ENCODE measurements around the gene ADTRP. TPM values are rescaled to one million over a fixed set of nuclear protein-coding genes. Genes with fewer than 3 reads are reported as not detected.
"Not testable (repeated sequence)": the region's sequence is repeated elsewhere in the genome, so short reads cannot be mapped to it uniquely, and the experiment has no call there.

Gene ADTRP
- polyA plus RNA-seq, 3 donors from 2014 or later: not detected

DNA sequence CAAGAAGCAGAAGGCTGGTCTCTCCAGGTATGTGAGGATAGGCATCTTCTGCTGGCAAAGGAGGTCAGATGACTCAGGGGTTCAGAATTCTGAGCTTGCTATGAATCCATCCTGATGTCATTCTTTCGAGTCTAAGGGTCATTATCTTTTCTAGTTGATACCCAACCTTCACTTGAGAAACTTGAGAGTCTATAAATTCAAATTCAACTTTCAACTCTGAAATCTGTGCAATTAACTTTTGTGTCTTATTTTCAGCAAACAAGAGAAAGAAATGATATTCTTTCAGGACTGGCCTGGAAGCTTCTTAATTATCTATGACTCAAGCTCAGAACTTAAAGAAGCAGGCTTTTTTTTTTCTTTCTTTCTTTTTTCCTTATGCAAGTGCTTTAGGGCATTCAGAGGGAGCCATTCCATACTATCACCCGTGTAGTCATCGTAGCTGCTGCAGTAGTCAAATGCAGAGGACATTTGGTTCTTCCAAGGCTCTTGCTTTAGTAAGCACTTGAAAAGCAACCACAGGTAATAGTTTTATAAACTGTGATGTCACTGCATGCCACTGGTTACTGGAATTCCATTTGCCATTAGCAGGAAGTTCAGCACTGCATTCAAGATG is 93.0 kb downstream of the ADTRP start:
- Mint-ChIP-seq H3K27me3 (ENCODE audit: low read depth in 3 of 3) (peaks cover 5 to 11% (median 7%) of the 10 kb centered on the region in 3 donors), H3K4me1 (no peaks in the 10 kb centered on the region), H3K36me3 (no peaks in the 10 kb centered on the region), H3K27ac (no peak overlapping the region), H3K4me3 (no peak overlapping the region), H3K9me3 (peaks cover 0 to 6% (median 0%) of the 10 kb centered on the region in 6 donors)
- no peak for DNase-seq

DNA sequence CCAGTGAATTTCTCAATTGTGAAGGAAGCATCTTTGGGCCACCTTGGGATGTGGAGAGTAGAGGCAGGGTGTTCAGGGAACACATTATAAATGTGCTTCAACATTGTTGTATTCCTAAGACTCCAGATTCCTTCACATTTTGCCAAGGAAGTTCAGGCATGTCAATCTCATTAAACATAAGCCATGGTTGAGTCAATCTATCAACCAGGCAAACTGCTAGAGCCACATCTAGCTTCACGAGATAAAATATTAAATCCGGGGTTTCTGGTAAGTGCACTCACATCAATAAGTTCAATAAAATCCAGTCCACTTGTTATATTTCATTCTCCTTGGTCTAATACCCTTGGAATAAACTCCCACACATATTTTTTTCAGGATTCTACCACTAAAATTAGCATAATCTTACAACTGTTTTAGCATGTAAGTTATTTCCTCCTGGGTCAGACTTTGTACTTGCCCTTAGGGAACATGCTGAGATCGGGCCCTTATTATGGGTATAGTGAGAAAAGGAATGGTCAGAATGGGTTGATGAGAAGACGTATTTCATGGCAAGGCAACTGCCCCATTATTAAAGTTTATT is 93.6 kb downstream of the ADTRP start:
- H3K4me3 Mint-ChIP-seq: no peak overlapping the region
- H3K27ac Mint-ChIP-seq: no peak overlapping the region
- peaks cover 5 to 11% (median 10%) of the 10 kb centered on the region in 3 donors for H3K27me3 Mint-ChIP-seq (ENCODE audit: low read depth in 3 of 3)
- H3K9me3 Mint-ChIP-seq: peaks cover 0 to 10% (median under 1%) of the 10 kb centered on the region in 6 donors
- H3K36me3 Mint-ChIP-seq: no peaks in the 10 kb centered on the region
- H3K4me1 Mint-ChIP-seq: no peaks in the 10 kb centered on the region
- DNase-seq: no peak

DNA sequence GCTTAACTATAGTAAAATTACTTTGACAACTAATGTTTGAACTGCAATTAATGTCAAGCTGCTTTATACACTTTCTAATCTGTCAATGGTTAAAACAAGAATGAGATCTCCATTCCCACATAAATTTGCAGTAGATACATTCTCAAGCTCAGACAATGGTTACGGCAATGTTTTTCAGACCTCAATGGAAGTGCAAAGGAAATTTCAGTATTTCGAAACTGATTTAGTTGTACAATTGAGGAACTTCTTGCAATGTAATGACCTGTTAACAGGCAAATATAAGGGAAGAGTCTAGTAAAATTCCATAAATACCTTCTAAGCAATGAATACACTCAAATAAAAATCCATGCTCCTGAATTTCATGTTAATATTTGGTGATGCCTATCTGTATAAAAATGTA is 94.7 kb downstream of the ADTRP start:
- H3K27me3 Mint-ChIP-seq (ENCODE audit: low read depth in 3 of 3): peaks cover 6 to 11% (median 10%) of the 10 kb centered on the region in 3 donors
- H3K9me3 Mint-ChIP-seq: peaks cover 0 to 11% (median under 1%) of the 10 kb centered on the region in 6 donors
- no peaks in the 10 kb centered on the region for H3K4me1 Mint-ChIP-seq
- no peak overlapping the region for H3K4me3 Mint-ChIP-seq
- no peak for DNase-seq
- H3K27ac Mint-ChIP-seq: no peak overlapping the region
- no peaks in the 10 kb centered on the region for H3K36me3 Mint-ChIP-seq

DNA sequence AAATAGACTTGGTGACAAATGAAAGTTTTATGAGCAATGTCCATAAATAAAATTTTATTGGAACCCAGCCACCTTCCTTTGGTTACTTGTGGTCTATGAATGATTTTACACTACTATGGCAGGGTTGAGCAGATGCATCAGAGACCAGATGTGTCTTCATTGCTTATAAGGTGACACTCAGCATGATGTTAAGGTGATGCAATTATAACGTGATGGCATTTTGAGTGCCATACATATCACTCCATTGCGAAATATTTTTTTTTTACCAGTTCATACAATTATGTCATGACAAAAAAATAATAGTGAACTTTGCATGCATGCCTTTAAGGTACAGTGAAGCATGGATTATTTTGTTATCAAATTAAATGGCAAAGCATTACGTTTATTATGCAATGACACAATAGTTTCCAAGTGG is 96.0 kb downstream of the ADTRP start:
- H3K36me3 Mint-ChIP-seq: no peaks in the 10 kb centered on the region
- no peak overlapping the region for H3K27ac Mint-ChIP-seq
- peaks cover 0 to 11% (median under 1%) of the 10 kb centered on the region in 6 donors for H3K9me3 Mint-ChIP-seq
- H3K4me3 Mint-ChIP-seq: no peak overlapping the region
- H3K4me1 Mint-ChIP-seq: no peaks in the 10 kb centered on the region
- peaks cover 6 to 11% (median 7%) of the 10 kb centered on the region in 3 donors for H3K27me3 Mint-ChIP-seq (ENCODE audit: low read depth in 3 of 3)
- no peak for DNase-seq

DNA sequence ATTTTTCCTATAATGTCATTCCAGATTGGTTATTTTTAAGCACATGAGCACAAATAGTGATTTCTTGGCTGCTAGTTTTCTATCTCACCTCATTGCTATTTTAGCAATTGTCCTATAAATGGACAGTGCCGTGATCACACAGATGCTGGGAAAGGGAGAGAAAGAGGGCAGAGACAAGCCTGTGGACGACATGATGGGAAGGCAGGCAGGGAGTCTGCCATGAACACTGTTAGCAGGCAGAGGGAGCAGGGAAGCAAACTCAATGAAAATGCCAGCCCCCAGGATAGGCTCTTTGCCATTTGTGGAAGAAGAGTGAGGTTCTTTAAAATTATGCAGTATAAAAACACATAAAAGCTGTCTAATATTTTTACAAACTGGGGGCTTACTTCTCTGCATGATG is 96.8 kb downstream of the ADTRP start:
- H3K4me3 Mint-ChIP-seq: no peak overlapping the region
- H3K27ac Mint-ChIP-seq: no peak overlapping the region
- no peaks in the 10 kb centered on the region for H3K4me1 Mint-ChIP-seq
- H3K9me3 Mint-ChIP-seq: peaks cover 0 to 11% (median under 1%) of the 10 kb centered on the region in 6 donors
- no peaks in the 10 kb centered on the region for H3K36me3 Mint-ChIP-seq
- H3K27me3 Mint-ChIP-seq (ENCODE audit: low read depth in 3 of 3): peaks cover 5 to 16% (median 7%) of the 10 kb centered on the region in 3 donors
- DNase-seq: no peak

DNA sequence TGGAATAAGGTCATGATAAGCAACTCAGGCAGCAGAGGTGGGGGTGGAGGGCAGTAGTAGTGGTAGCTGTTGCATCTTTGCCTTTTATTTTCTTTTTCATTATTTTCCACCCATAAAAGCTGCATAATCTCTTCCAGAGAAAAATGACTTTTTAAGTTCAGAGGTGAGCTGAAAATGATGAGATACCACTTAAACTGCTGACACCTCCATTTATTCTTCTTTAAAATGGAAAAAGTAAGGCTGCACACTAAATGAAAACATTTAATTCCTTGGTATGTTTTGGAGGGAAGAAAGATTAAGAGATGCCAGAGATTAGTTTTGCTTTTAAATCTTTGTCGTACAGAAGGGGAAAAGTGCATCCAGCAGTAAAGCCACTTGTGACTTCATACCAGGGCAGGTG is 97.2 kb downstream of the ADTRP start:
- peaks cover 0 to 11% (median under 1%) of the 10 kb centered on the region in 6 donors for H3K9me3 Mint-ChIP-seq
- H3K4me1 Mint-ChIP-seq: no peaks in the 10 kb centered on the region
- no peaks in the 10 kb centered on the region for H3K36me3 Mint-ChIP-seq
- H3K27ac Mint-ChIP-seq: no peak overlapping the region
- DNase-seq: no peak
- peaks cover 5 to 16% (median 5%) of the 10 kb centered on the region in 3 donors for H3K27me3 Mint-ChIP-seq (ENCODE audit: low read depth in 3 of 3)
- H3K4me3 Mint-ChIP-seq: no peak overlapping the region

DNA sequence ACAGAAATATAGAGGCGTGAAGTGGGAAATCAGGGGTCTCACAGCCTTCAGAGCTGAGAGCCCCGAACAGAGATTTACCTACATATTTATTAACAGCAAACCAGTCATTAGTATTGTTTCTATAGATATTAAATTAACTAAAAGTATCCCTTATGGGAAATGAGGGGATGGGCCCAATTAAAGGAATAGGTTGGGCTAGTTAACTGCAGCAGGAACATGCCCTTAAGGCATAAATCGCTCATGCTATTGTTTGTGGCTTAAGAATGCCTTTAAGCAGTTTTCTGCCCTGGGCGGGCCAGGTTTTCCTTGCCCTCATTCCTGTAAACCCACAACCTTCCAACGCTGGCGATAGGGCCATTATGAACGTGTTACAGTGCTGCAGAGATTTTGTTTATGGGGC is 98.1 kb downstream of the ADTRP start:
- DNase-seq, H3K4me3 Mint-ChIP-seq, H3K27ac Mint-ChIP-seq, H3K36me3 Mint-ChIP-seq, H3K4me1 Mint-ChIP-seq: not testable (repeated sequence)
- H3K9me3 Mint-ChIP-seq: peaks cover 0 to 11% (median under 1%) of the 10 kb centered on the region in 6 donors
- peaks cover 4 to 16% (median 5%) of the 10 kb centered on the region in 3 donors for H3K27me3 Mint-ChIP-seq (ENCODE audit: low read depth in 3 of 3)

DNA sequence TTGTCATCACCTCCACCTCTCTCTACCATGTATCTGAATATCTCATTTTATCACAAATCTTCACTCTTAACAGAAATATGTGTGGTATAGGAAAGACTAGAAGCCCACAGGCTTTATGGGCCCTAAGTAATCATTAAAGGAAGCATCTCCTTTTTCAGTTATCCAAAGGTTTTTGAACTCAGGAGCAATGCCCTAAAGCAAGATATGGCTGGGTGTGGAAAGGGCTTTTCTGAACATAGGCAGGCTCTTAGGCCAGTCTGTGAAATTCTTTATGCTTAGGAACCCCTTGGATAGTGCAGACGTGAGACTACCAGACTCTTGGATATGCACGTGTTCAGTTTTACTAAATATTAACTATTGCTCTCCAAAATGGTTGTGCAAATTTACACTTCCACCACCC is 99.5 kb downstream of the ADTRP start:
- Mint-ChIP-seq H3K36me3 (no peaks in the 10 kb centered on the region), H3K27me3 (ENCODE audit: low read depth in 3 of 3) (peaks cover 4 to 15% (median 9%) of the 10 kb centered on the region in 3 donors), H3K4me3 (no peak overlapping the region)

DNA sequence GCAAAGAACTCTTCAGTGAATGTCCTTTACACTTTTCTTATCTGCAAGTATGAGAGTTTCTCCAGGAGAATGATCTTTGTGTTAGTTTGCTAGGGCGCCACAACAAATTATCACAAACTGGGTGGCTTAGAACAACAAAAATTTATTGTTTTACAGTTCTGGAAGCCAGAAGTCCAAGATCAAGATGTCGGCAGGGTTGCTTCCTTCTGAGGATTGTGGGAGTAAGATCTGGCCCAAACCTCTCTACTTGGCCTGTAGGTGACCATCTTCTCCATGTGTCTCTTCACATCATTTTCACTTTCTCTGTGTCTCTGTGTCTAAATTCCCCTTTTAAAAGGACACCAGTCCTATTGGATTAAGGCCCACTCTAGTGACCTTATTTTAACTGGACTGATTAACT is 103.0 kb downstream of the ADTRP start:
- no peak for DNase-seq
- H3K27me3 Mint-ChIP-seq (ENCODE audit: low read depth in 3 of 3): peaks cover 2 to 10% (median 8%) of the 10 kb centered on the region in 3 donors
- H3K27ac Mint-ChIP-seq: no peak overlapping the region
- no peaks in the 10 kb centered on the region for H3K4me1 Mint-ChIP-seq
- H3K9me3 Mint-ChIP-seq: peaks cover 0 to 4% (median under 1%) of the 10 kb centered on the region in 6 donors
- H3K4me3 Mint-ChIP-seq: no peak overlapping the region
- H3K36me3 Mint-ChIP-seq: no peaks in the 10 kb centered on the region

More for the DNA sequence above, 99.5 kb downstream of the ADTRP start:
- DNase-seq: no peak
- H3K9me3 Mint-ChIP-seq: peaks cover 0 to 11% (median under 1%) of the 10 kb centered on the region in 6 donors
- H3K4me1 Mint-ChIP-seq: no peaks in the 10 kb centered on the region
- no peak overlapping the region for H3K27ac Mint-ChIP-seq

DNA sequence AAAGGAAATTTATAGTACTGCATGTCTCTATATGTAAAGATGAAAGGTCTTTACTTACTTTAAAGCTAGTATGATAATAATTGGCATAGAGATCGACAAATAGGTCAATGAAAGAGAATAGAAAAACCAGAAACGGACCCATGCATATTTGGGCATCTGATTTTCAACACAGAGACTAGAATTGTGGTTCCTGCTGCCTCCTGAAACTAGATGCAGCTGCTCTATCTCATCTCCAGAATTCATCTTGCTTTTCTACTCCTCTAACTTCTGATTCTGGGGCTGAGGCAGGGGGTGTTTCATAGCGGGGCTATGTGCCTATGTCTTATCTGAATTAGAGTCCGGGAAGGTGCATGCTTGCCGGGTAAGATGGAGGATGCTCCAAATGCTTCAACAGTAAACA is 105.9 kb downstream of the ADTRP start:
- no peak for DNase-seq
- Mint-ChIP-seq H3K27ac (no peak overlapping the region), H3K27me3 (ENCODE audit: low read depth in 3 of 3) (peaks cover 3 to 16% (median 5%) of the 10 kb centered on the region in 3 donors), H3K4me3 (no peak overlapping the region), H3K36me3 (no peaks in the 10 kb centered on the region), H3K4me1 (no peaks in the 10 kb centered on the region), H3K9me3 (no peaks in the 10 kb centered on the region)

DNA sequence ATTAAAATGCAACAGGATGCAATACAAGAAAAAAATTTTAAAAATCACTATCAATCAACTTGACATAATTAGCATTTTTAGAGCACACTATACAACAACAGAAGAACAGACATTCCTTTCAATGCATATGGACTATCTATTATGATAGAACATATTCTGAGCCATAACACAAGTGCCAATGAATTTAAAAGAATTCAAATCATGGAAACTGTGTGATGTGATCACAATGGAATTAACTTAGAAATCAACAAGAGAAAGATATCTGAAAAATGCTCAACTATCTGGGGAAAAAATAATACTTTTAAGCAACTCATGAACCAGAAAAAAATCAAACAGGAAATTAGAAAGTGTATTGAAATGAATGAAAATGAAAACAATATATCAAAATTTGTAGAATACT is 106.3 kb downstream of the ADTRP start:
- no peak overlapping the region for H3K27ac Mint-ChIP-seq
- no peak for DNase-seq
- no peaks in the 10 kb centered on the region for H3K36me3 Mint-ChIP-seq
- no peaks in the 10 kb centered on the region for H3K4me1 Mint-ChIP-seq
- H3K9me3 Mint-ChIP-seq: no peaks in the 10 kb centered on the region
- no peak overlapping the region for H3K4me3 Mint-ChIP-seq
- H3K27me3 Mint-ChIP-seq (ENCODE audit: low read depth in 3 of 3): peaks cover 3 to 14% (median 5%) of the 10 kb centered on the region in 3 donors

DNA sequence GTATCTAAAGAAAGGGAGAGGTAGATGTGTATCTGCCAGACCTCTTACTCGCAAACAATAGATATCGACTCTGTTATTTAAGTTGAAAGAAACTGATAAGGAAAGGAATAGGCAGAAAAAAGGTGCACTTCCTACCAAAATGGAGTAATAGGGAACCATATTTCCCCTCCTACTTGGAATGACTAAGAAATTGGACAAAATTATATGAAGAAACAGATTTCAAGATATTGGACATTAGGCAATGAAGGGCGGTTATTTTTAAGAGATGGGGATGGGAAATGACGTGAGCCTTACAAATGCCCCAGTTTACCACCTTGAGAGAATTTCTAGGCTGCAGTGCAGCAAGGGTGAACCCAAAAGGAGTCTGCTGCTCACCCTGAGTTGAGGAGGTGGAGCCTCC is 108.9 kb downstream of the ADTRP start:
- Mint-ChIP-seq H3K36me3 (no peaks in the 10 kb centered on the region), H3K27ac (no peak overlapping the region), H3K9me3 (no peaks in the 10 kb centered on the region), H3K4me3 (no peak overlapping the region), H3K27me3 (ENCODE audit: low read depth in 3 of 3) (peaks cover 3 to 15% (median 3%) of the 10 kb centered on the region in 3 donors), H3K4me1 (no peaks in the 10 kb centered on the region)
- no peak for DNase-seq

DNA sequence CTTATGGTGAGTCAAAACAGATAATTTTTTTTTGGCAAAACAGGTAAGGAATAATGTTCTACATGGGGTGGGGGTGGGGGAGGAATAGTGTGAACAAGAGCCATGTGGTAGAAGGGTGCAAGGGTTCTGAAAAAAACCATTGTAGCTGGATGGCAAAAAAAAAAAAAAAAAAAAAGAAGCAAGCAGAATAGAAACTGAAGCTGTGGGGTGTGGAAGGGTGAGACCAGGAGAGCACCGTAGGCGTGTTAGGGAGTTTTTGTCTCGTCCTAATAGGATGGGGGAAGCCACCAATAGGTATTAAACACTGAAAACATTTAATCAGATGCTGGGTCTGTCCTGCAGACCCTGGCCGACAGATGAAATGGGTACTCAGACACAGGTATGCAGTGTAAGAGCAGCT is 110.1 kb downstream of the ADTRP start:
- DNase-seq: no peak
- no peaks in the 10 kb centered on the region for H3K9me3 Mint-ChIP-seq
- no peaks in the 10 kb centered on the region for H3K36me3 Mint-ChIP-seq
- H3K4me1 Mint-ChIP-seq: no peaks in the 10 kb centered on the region
- no peak overlapping the region for H3K27ac Mint-ChIP-seq
- H3K27me3 Mint-ChIP-seq (ENCODE audit: low read depth in 3 of 3): peaks cover 3 to 12% (median 6%) of the 10 kb centered on the region in 3 donors
- H3K4me3 Mint-ChIP-seq: no peak overlapping the region

DNA sequence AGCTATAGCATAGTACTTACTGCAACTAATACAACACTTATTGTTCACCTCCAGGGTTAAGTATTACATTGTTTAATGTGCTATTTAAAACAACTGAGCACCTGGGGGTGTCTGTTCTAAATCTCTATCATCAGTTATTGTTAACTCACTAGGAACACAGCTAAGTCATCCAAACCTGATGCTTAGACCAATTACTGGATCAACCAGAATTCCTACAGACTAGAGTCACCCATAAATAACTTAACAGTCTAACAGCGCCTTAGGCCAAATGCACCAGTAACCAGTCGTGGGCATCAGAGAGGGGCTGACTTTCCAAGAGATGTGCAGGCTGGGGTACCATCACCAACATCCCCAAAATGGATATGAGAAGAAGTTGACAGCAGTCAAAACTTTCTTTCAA is 110.7 kb downstream of the ADTRP start:
- H3K27ac Mint-ChIP-seq: no peak overlapping the region
- H3K36me3 Mint-ChIP-seq: no peaks in the 10 kb centered on the region
- H3K4me1 Mint-ChIP-seq: no peaks in the 10 kb centered on the region
- DNase-seq: no peak
- H3K27me3 Mint-ChIP-seq (ENCODE audit: low read depth in 3 of 3): peaks cover 3 to 12% (median 6%) of the 10 kb centered on the region in 3 donors
- no peaks in the 10 kb centered on the region for H3K9me3 Mint-ChIP-seq
- H3K4me3 Mint-ChIP-seq: no peak overlapping the region
